ENCODE measurements around the gene MEGF11.

GRCh38 chr15:65907661-65908060 lies 345.9 kb downstream of the MEGF11 start:
- TF ChIP-seq GATA3 (IDR thresholded peaks at IDR 0.05; ENCODE audit: low read depth, low read length) (no peak), GATA2 (IDR thresholded peaks at IDR 0.05; ENCODE audit: low read depth, low read length) (no peak)
